ENCODE results near the gene EBNA1BP2.

DNA sequence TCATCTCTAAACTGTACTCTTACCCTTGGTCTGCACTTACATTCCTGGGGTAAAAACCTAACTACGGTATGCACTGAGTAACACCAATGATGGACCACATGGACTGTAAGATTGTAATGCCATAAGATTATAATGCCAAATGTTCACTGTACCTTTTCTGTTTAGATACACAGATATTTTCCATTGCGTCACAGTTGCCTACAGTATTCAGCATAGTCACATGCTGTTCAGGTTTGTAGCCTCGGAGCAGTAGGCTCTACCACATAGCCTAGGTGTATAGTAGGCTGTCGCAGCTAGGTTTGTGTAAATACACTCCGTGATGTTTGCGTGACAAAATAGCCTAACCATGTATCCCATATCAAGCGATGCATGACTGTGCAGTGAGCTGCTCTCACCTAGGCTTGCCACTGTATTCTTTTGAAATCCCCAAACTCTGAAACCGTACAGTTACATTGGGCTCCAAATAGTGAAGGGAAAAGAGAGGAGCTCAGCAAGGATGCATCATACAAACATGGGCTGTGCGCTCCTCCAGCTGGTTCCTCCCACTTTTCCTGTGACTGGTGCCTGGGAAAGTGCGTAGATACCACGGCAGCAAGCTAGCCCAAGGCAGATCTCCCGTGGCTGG is 35.3 kb upstream of the EBNA1BP2 start:
- TF ChIP-seq, protein P1, sequence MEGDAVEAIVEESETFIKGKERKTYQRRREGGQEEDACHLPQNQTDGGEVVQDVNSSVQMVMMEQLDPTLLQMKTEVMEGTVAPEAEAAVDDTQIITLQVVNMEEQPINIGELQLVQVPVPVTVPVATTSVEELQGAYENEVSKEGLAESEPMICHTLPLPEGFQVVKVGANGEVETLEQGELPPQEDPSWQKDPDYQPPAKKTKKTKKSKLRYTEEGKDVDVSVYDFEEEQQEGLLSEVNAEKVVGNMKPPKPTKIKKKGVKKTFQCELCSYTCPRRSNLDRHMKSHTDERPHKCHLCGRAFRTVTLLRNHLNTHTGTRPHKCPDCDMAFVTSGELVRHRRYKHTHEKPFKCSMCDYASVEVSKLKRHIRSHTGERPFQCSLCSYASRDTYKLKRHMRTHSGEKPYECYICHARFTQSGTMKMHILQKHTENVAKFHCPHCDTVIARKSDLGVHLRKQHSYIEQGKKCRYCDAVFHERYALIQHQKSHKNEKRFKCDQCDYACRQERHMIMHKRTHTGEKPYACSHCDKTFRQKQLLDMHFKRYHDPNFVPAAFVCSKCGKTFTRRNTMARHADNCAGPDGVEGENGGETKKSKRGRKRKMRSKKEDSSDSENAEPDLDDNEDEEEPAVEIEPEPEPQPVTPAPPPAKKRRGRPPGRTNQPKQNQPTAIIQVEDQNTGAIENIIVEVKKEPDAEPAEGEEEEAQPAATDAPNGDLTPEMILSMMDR (conservative IDR thresholded peaks at IDR 0.05; ENCODE audit: low read depth, low read length): no peak
- no peak for TF ChIP-seq EZH2 (IDR thresholded peaks at IDR 0.05; ENCODE audit: borderline replicate concordance, low read depth, low read length, poor library complexity, severe bottlenecking)

All from A673 (cell line).